HepG2 (cell line): ENCODE data around the gene LYPD1. TPM values are rescaled to one million over a fixed set of nuclear protein-coding genes. Genes with fewer than 3 reads are reported as not detected.

Experiments
- ATAC-seq: fragments of 200-7000 bp; cut with Tn5 transposase; 3 replicates; pipeline ENCODE4 v1.9.1; 2020; ENCODE audit warnings: mild to moderate bottlenecking, moderate library complexity
- BruUV-seq: library from RNA; stranded (reverse); fragments of 400-500 nt; replicated peaks from 2 replicates; lab custom pipeline; 2021; lab: Mats Ljungman, UMichigan
- CTCF ChIA-PET: fragments of 300-600 bp; formaldehyde crosslinking; extraction: SDS; loops from one replicate; lab custom pipeline; 2021; ENCODE audit warnings: low total read pairs, inconsistent platforms, low intra/inter-chr PET ratio; lab: Yijun Ruan, JAX
- POLR2A ChIA-PET: fragments of 350-600 bp; sonication (Branson Sonifier 250); formaldehyde crosslinking; loops from one replicate; lab custom pipeline; 2020; ENCODE audit warnings: antibody characterized with exemption, inconsistent platforms; lab: Yijun Ruan, JAX
- DNase-seq: peaks from one replicate; pipeline ENCODE4 v3.0.0-alpha.2; 2015; ENCODE audit warnings: low spot score
- FAIRE-seq: peaks from 3 replicates; lab custom pipeline; 2011; peaks lifted over from hg19 to GRCh38; lab: Jason Lieb, UNC
- H2AFZ ChIP-seq: one replicate; pipeline ENCODE4 v1.6.1; 2011; ENCODE audit warnings: low read length, inconsistent platforms
- H3K27ac ChIP-seq: fragments of 300-600 bp; 3 replicates; pipeline ENCODE4 v1.8.0; 2011; ENCODE audit warnings: mixed run types, mild to moderate bottlenecking, mixed read lengths, low read length, inconsistent platforms; ENCODE audit not compliant: insufficient read depth; ENCODE audit errors: extremely low read length
- H3K27me3 ChIP-seq, 2 experiments: fragments of 200-600 bp in 1 of 2; 2 replicates in 1 of 2; 3 replicates in 1 of 2; pipeline versions ENCODE4 v1.6.0 to v1.8.0; 2011; ENCODE audit warnings: low read length in 2 of 2, mild to moderate bottlenecking in 2 of 2, moderate library complexity in 2 of 2, inconsistent platforms in 1 of 2; ENCODE audit not compliant: insufficient read depth in 2 of 2, control insufficient read depth in 1 of 2
- H3K36me3 ChIP-seq, 2 experiments: fragments of 200-600 bp in 1 of 2; replicated peaks in 1 of 2; 2 replicates in 1 of 2; 3 replicates in 1 of 2; pipeline versions ENCODE4 v1.5.1 to v1.8.0; 2011; ENCODE audit warnings: low read length in 2 of 2, inconsistent platforms in 1 of 2; ENCODE audit not compliant: insufficient read depth in 2 of 2, control insufficient read depth in 1 of 2
- H3K4me1 ChIP-seq: 2 replicates; pipeline ENCODE4 v1.5.1; 2012; ENCODE audit warnings: low read length, inconsistent platforms; ENCODE audit not compliant: insufficient read depth
- H3K4me2 ChIP-seq: 2 replicates; pipeline ENCODE4 v1.6.0; 2011; ENCODE audit warnings: low read depth, low read length, inconsistent platforms
- H3K4me3 ChIP-seq, 3 experiments: fragments of 200-600 bp in 1 of 3; sonication (generic), shearing (Covaris generic) in 1 of 3; replicated peaks in 1 of 3; 2 replicates each; pipeline ENCODE4 v1.5.1; 2011 to 2016; ENCODE audit warnings: low read length in 3 of 3, inconsistent platforms in 2 of 3, low read depth in 2 of 3, mild to moderate bottlenecking in 2 of 3, control low read depth in 1 of 3, mixed read lengths in 1 of 3; ENCODE audit not compliant: insufficient read depth in 1 of 3
- H3K79me2 ChIP-seq: one replicate; pipeline ENCODE4 v1.6.1; 2011; ENCODE audit warnings: low read length, inconsistent platforms; ENCODE audit not compliant: insufficient read depth
- H3K9ac ChIP-seq: 2 replicates; pipeline ENCODE4 v1.6.0; 2011; ENCODE audit warnings: mild to moderate bottlenecking, low read depth, low read length, inconsistent platforms; ENCODE audit not compliant: insufficient read depth
- H3K9me3 ChIP-seq: 2 replicates; pipeline ENCODE4 v1.5.1; 2012; ENCODE audit warnings: mild to moderate bottlenecking, low read length
- H4K20me1 ChIP-seq: 2 replicates; pipeline ENCODE4 v1.6.0; 2011; ENCODE audit warnings: inconsistent platforms, mild to moderate bottlenecking, low read length, moderate library complexity; ENCODE audit not compliant: insufficient read depth
- CBX2 ChIP-seq, 2 experiments: fragments of 200-600 bp in 1 of 2; sonication (generic); formaldehyde crosslinking in 1 of 2; IDR thresholded peaks; 2 replicates each; pipeline versions ENCODE4 v1.7.0 to v1.8.1; 2018 to 2022; ENCODE audit warnings: low read depth in 2 of 2, low read length in 1 of 2, mild to moderate bottlenecking in 1 of 2, missing genetic modification reagents in 1 of 2
- DRAP1 ChIP-seq: IDR thresholded peaks from 2 replicates; pipeline ENCODE4 v1.6.1; 2016; ENCODE audit warnings: missing genetic modification reagents, missing compliant biosample characterization
- EEA1 ChIP-seq: sonication (generic); formaldehyde crosslinking; IDR thresholded peaks from 2 replicates; pipeline ENCODE4 v1.5.1; 2020; ENCODE audit warnings: mild to moderate bottlenecking, missing genetic modification reagents, borderline replicate concordance
- GABPB1 ChIP-seq: IDR thresholded peaks from 2 replicates; pipeline ENCODE4 v1.6.1; 2016; ENCODE audit warnings: mild to moderate bottlenecking, missing genetic modification reagents, moderate library complexity, missing compliant biosample characterization
- KMT2A ChIP-seq: sonication (generic); formaldehyde crosslinking; IDR thresholded peaks from 2 replicates; pipeline ENCODE4 v1.4.0; 2020; ENCODE audit warnings: missing genetic modification reagents
- NR1H2 ChIP-seq: sonication (generic); formaldehyde crosslinking; IDR thresholded peaks from 2 replicates; pipeline ENCODE4 v1.8.1; 2022; ENCODE audit warnings: low read depth, missing genetic modification reagents, borderline replicate concordance
- POLR2A ChIP-seq, 2 experiments: IDR thresholded peaks; 2 replicates each; pipeline ENCODE4 v1.6.1; 2011; ENCODE audit warnings: low read depth in 2 of 2, low read length in 2 of 2, mild to moderate bottlenecking in 1 of 2, moderate library complexity in 1 of 2; ENCODE audit not compliant: insufficient read depth in 1 of 2
- REST ChIP-seq, 2 experiments: IDR thresholded peaks; 2 replicates each; pipeline ENCODE4 v1.6.1; 2011 to 2012; ENCODE audit warnings: low read length in 2 of 2, borderline replicate concordance in 1 of 2, low read depth in 1 of 2, mild to moderate bottlenecking in 1 of 2, moderate library complexity in 1 of 2
- SNRNP70 ChIP-seq: fragments of 200-400 bp; formaldehyde crosslinking; IDR thresholded peaks from 2 replicates; pipeline ENCODE4 v1.6.1; 2017; ENCODE audit warnings: mild to moderate bottlenecking, low read depth, low read length, moderate library complexity
- ZBTB43 ChIP-seq: sonication (generic); formaldehyde crosslinking; conservative IDR thresholded peaks from 2 replicates; pipeline ENCODE4 v1.4.0; 2020; ENCODE audit warnings: missing genetic modification reagents
- ZNF121 ChIP-seq: sonication (generic); formaldehyde crosslinking; IDR thresholded peaks from 2 replicates; pipeline ENCODE4 v1.5.0; 2020; ENCODE audit warnings: mild to moderate bottlenecking, missing genetic modification reagents
- ZNF547 ChIP-seq: sonication (generic); formaldehyde crosslinking; IDR thresholded peaks from 2 replicates; pipeline ENCODE4 v1.5.1; 2020; ENCODE audit warnings: mild to moderate bottlenecking, missing genetic modification reagents
- ZNF614 ChIP-seq: IDR thresholded peaks from 2 replicates; pipeline ENCODE4 v1.6.1; 2018; ENCODE audit warnings: missing biosample characterization, missing genetic modification reagents, inconsistent platforms, borderline replicate concordance
- ZNF720 ChIP-seq: sonication (generic); formaldehyde crosslinking; IDR thresholded peaks from 2 replicates; pipeline ENCODE4 v1.4.0; 2020; ENCODE audit warnings: missing genetic modification reagents
- ZNF768 ChIP-seq: sonication (generic); formaldehyde crosslinking; IDR thresholded peaks from 2 replicates; pipeline ENCODE4 v1.4.0; 2020; ENCODE audit warnings: missing genetic modification reagents
- WGBS: methylation state at CpG from one replicate; pipeline ENCODE4 v1.1.6; 2017; ENCODE audit warnings: low lambda C conversion rate; 5-methylcytosine and 5-hydroxymethylcytosine counted together
- in situ Hi-C: cut with HindIII; loops from 2 replicates; pipeline ENCODE4 v1.10.0; 2017; ENCODE audit warnings: low pct_unique_long_range_greater_than_20kb; ENCODE audit not compliant: extremely low pct_ligation_motif_present
- intact Hi-C: fragments of 100-400 bp; cut with micrococcal nuclease; formaldehyde crosslinking; loops from one replicate; pipeline ENCODE4 v1.10.0; 2022; ENCODE audit not compliant: unreplicated experiment
- polyA plus RNA-seq, 8 experiments: library from polyadenylated mRNA; depleted of rRNA in 3 of 8; stranded (reverse) in 7 of 8; unstranded in 1 of 8; fragments of >200 nt; fragmentation: Illumina TruSeq in 4 of 8; extraction: Trizol in 4 of 8; gene quantifications; 2 replicates each; pipeline versions ENCODE4 v1.2.1 to v1.2.3, GENCODE V29; 2011 to 2016; ENCODE audit warnings: low read depth in 4 of 8, missing spikeins in 1 of 8, mixed read lengths in 1 of 8; ENCODE audit not compliant: insufficient read depth in 1 of 8
- total RNA-seq, 5 experiments: library from RNA; depleted of rRNA; stranded (reverse); fragments of >200 nt; fragmentation: Illumina TruSeq; extraction: Trizol; gene quantifications; 2 replicates each; pipeline ENCODE4 v1.2.3, GENCODE V29; 2016; ENCODE audit warnings: low read depth in 1 of 5

LYPD1 gene
- total and polyA plus RNA-seq, 2 of the 13 experiments (the other 11 are each of a cell fraction or from before 2014, with no cell fraction given) = not detected

- Histone ChIP-seq H2AFZ (no peak overlapping the region), H3K36me3 (no peaks in the 10 kb centered on the region), H3K4me3 (no peak overlapping the region), H3K27me3 (no peaks in the 10 kb centered on the region), H3K79me2 (no peaks in the 10 kb centered on the region), H3K4me1 (no peaks in the 10 kb centered on the region), H3K4me2 (no peak overlapping the region), H3K9me3 (no peaks in the 10 kb centered on the region), H3K27ac (no peak overlapping the region), H4K20me1 (no peaks in the 10 kb centered on the region), H3K9ac (no peak overlapping the region)
- no peak for DNase-seq
- TF ChIP-seq EEA1 (CRISPR knock-in tag) (no peak), ZNF720 (no peak), ZBTB43 (CRISPR knock-in tag) (no peak), GABPB1 (CRISPR knock-in tag) (no peak)
- FAIRE-seq = no peak
- in situ Hi-C loops (no loop called here), intact Hi-C loops (no loop called here)
- ChIA-PET POLR2A (no interaction called here), CTCF (no interaction called here)
- no TSS peak for BruUV-seq
- 34% methylated on average over 7 of the region's 7 CpGs for WGBS
- ATAC-seq = no peak
Measured at GRCh38 chr2:132618734-132619133, 51.3 kb downstream of the LYPD1 start.

- intact Hi-C loops = no loop called here
- in situ Hi-C loops = no loop called here
- Histone ChIP-seq H3K9ac (no peak overlapping the region), H4K20me1 (no peaks in the 10 kb centered on the region), H3K27ac (no peak overlapping the region), H3K4me3 (no peak overlapping the region), H3K27me3 (no peaks in the 10 kb centered on the region), H3K4me1 (no peaks in the 10 kb centered on the region), H3K9me3 (no peaks in the 10 kb centered on the region), H2AFZ (no peak overlapping the region), H3K79me2 (no peaks in the 10 kb centered on the region), H3K4me2 (no peak overlapping the region), H3K36me3 (no peaks in the 10 kb centered on the region)
- WGBS = 8% methylated on average over 3 of the region's 3 CpGs
- DNase-seq = no peak
- BruUV-seq = no TSS peak
- ATAC-seq = no peak
- ChIA-PET CTCF (no interaction called here), POLR2A (no interaction called here)
- no peak for FAIRE-seq
- no peak for TF ChIP-seq POLR2A (IDR thresholded peaks at IDR 0.05; ENCODE audit: insufficient read depth in 1 of 2, low read depth in 2 of 2, low read length in 2 of 2)
- no peak for TF ChIP-seq ZNF547 (CRISPR knock-in tag)
- no peak for TF ChIP-seq NR1H2 (CRISPR knock-in tag)
- TF ChIP-seq KMT2A (CRISPR knock-in tag) = no peak
- TF ChIP-seq DRAP1 (CRISPR knock-in tag) = no peak
- TF ChIP-seq ZNF121 (CRISPR knock-in tag) = no peak
- no peak for TF ChIP-seq CBX2 (IDR thresholded peaks at IDR 0.05; ENCODE audit: low read depth, low read length)
- TF ChIP-seq CBX2 (CRISPR knock-in tag; IDR thresholded peaks at IDR 0.05; ENCODE audit: low read depth) = no peak
- no peak for TF ChIP-seq ZNF768 (CRISPR knock-in tag)
- no peak for TF ChIP-seq SNRNP70
- no peak for TF ChIP-seq REST (IDR thresholded peaks at IDR 0.05; ENCODE audit: borderline replicate concordance in 1 of 2, low read depth in 1 of 2, low read length in 2 of 2)
- no peak for TF ChIP-seq ZNF614 (CRISPR knock-in tag)
Measured at GRCh38 chr2:132617989-132618388, 52.0 kb downstream of the LYPD1 start.
